Measurements from ENCODE around the gene CCL18. TPM values are rescaled to one million over a fixed set of nuclear protein-coding genes. Genes with fewer than 3 reads are reported as not detected.

Gene CCL18
- total RNA-seq, 2 experiments from 2014 or later, result not detected

GRCh38 chr17:36016555-36016954, 47.5 kb upstream of the CCL18 start:
- TF ChIP-seq EZH2phosphoT487 (IDR thresholded peaks at IDR 0.05; ENCODE audit: borderline replicate concordance, low read depth, low read length), result no peak
- TF ChIP-seq CTCF (conservative IDR thresholded peaks at IDR 0.05; ENCODE audit: low read length), result no peak
- no peak for DNase-seq (ENCODE audit: low spot score)
- Histone ChIP-seq H3K27ac (ENCODE audit: low read depth, low read length, poor library complexity, severe bottlenecking) (no peak overlapping the region), H2AFZ (ENCODE audit: low read length) (no peak overlapping the region), H4K20me1 (ENCODE audit: insufficient read depth, low read length) (no peaks in the 10 kb centered on the region), H3K4me3 (ENCODE audit: low read depth, low read length, poor library complexity, severe bottlenecking) (no peak overlapping the region), H3K9me3 (ENCODE audit: low read length) (no peaks in the 10 kb centered on the region), H3K36me3 (ENCODE audit: insufficient read depth, low read length) (no peaks in the 10 kb centered on the region), H3K79me2 (ENCODE audit: insufficient read depth, low read depth, low read length) (no peaks in the 10 kb centered on the region), H3K4me2 (ENCODE audit: low read length) (no peak overlapping the region), H3K4me1 (ENCODE audit: insufficient read depth, low read length, poor library complexity, severe bottlenecking) (no peaks in the 10 kb centered on the region), H3K9me2 (ENCODE audit: insufficient read depth, low read length) (no peaks in the 10 kb centered on the region)
- no TSS peak for BruUV-seq (replicated peaks)
- intact Hi-C loops (cut with micrococcal nuclease; ENCODE audit: unreplicated experiment), result no loop called here
- ChIA-PET POLR2A (no interaction called here), CTCF (ENCODE audit: unreplicated experiment) (no interaction called here)

GRCh38 chr17:36017799-36018198, 46.3 kb upstream of the CCL18 start, which contains the start of gene CCL23:
CCL23 (minus strand) TSS chr17:36017972; CDS start chr17:36017897, 75 bp downstream.
- Histone ChIP-seq H3K36me3 (ENCODE audit: insufficient read depth, low read length) (no peaks in the 10 kb centered on the region), H3K9me3 (ENCODE audit: low read length) (no peaks in the 10 kb centered on the region), H4K20me1 (ENCODE audit: insufficient read depth, low read length) (no peaks in the 10 kb centered on the region), H3K9me2 (ENCODE audit: insufficient read depth, low read length) (no peaks in the 10 kb centered on the region), H3K4me2 (ENCODE audit: low read length) (no peak within 1 kb of the TSS), H3K79me2 (ENCODE audit: insufficient read depth, low read depth, low read length) (no peaks in the 10 kb centered on the region), H3K27ac (ENCODE audit: low read depth, low read length, poor library complexity, severe bottlenecking) (no peak within 1 kb of the TSS), H3K4me1 (ENCODE audit: insufficient read depth, low read length, poor library complexity, severe bottlenecking) (no peaks in the 10 kb centered on the region), H2AFZ (ENCODE audit: low read length) (no peak within 1 kb of the TSS), H3K4me3 (ENCODE audit: low read depth, low read length, poor library complexity, severe bottlenecking) (no peak within 1 kb of the TSS)
- ChIA-PET POLR2A (no interaction called here), CTCF (ENCODE audit: unreplicated experiment) (no interaction called here)
- no TSS peak for BruUV-seq (replicated peaks)
- intact Hi-C loops (cut with micrococcal nuclease; ENCODE audit: unreplicated experiment), result no loop called here
- DNase-seq (ENCODE audit: low spot score), result no peak
- no peak for TF ChIP-seq EZH2phosphoT487 (IDR thresholded peaks at IDR 0.05; ENCODE audit: borderline replicate concordance, low read depth, low read length)
- no peak for TF ChIP-seq CTCF (conservative IDR thresholded peaks at IDR 0.05; ENCODE audit: low read length)

GRCh38 chr17:36019423-36019822, 44.6 kb upstream of the CCL18 start:
- CTCF ChIA-PET (ENCODE audit: unreplicated experiment), result no interaction called here
- Histone ChIP-seq H3K27ac (ENCODE audit: low read depth, low read length, poor library complexity, severe bottlenecking) (no peak overlapping the region), H3K9me2 (ENCODE audit: insufficient read depth, low read length) (no peaks in the 10 kb centered on the region), H3K79me2 (ENCODE audit: insufficient read depth, low read depth, low read length) (no peaks in the 10 kb centered on the region), H2AFZ (ENCODE audit: low read length) (no peak overlapping the region), H3K36me3 (ENCODE audit: insufficient read depth, low read length) (no peaks in the 10 kb centered on the region), H4K20me1 (ENCODE audit: insufficient read depth, low read length) (no peaks in the 10 kb centered on the region), H3K4me2 (ENCODE audit: low read length) (no peak overlapping the region), H3K9me3 (ENCODE audit: low read length) (no peaks in the 10 kb centered on the region), H3K4me1 (ENCODE audit: insufficient read depth, low read length, poor library complexity, severe bottlenecking) (no peaks in the 10 kb centered on the region), H3K4me3 (ENCODE audit: low read depth, low read length, poor library complexity, severe bottlenecking) (no peak overlapping the region)
- intact Hi-C loops (cut with micrococcal nuclease; ENCODE audit: unreplicated experiment), result no loop called here
- POLR2A ChIA-PET, result interaction anchor here (1.1 kb wide), 1 partner anchor 30 kb away, joined by 3 read pairs; no protein-coding TSS in a partner anchor
- no TSS peak for BruUV-seq (replicated peaks)
- TF ChIP-seq EZH2phosphoT487 (IDR thresholded peaks at IDR 0.05; ENCODE audit: borderline replicate concordance, low read depth, low read length) (no peak), CTCF (conservative IDR thresholded peaks at IDR 0.05; ENCODE audit: low read length) (no peak)
- no peak for DNase-seq (ENCODE audit: low spot score)
